ENCODE data around the gene GLG1. TPM values are rescaled to one million over a fixed set of nuclear protein-coding genes. Genes with fewer than 3 reads are reported as not detected.

The GLG1 gene
- total RNA-seq, 1 experiment from 2014 or later = 210 TPM

DNA sequence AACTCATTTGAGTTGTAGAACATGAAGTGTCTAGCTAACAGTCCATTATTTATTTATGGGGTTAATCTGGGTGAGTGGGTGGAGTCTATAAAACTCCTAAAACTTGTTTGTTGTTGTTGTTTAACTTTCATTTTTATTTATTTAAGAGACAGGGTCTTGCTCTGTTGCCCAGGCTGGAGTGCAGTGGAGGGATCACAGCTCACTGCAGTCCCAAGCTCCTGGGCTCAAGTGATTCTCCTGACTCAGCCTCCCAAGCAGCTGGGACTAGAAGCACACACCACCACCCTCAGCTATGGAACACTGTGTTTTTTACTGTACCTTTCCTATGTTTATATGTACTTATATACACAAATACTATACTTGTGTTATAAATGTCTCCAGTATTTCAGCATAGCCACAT lies 107.8 kb downstream of the GLG1 start:
- H3K9me3 Mint-ChIP-seq (ENCODE audit: unreplicated experiment) = no peaks in the 10 kb centered on the region
- no peak overlapping the region for H3K4me3 ChIP-seq (ENCODE audit: low read depth, low read length)
- no peak for DNase-seq
- H3K27me3 Mint-ChIP-seq (ENCODE audit: insufficient read depth, unreplicated experiment) = no peaks in the 10 kb centered on the region
- H3K9me3 ChIP-seq = no peaks in the 10 kb centered on the region
- H3K27me3 ChIP-seq (replicated peaks; ENCODE audit: control insufficient read depth, insufficient read depth, low read length) = no peaks in the 10 kb centered on the region
- CTCF ChIA-PET = no interaction called here
- intact Hi-C loops (cut with micrococcal nuclease; ENCODE audit: unreplicated experiment) = no loop called here
- POLR2A ChIA-PET = no interaction called here
- TF ChIP-seq, protein P1, sequence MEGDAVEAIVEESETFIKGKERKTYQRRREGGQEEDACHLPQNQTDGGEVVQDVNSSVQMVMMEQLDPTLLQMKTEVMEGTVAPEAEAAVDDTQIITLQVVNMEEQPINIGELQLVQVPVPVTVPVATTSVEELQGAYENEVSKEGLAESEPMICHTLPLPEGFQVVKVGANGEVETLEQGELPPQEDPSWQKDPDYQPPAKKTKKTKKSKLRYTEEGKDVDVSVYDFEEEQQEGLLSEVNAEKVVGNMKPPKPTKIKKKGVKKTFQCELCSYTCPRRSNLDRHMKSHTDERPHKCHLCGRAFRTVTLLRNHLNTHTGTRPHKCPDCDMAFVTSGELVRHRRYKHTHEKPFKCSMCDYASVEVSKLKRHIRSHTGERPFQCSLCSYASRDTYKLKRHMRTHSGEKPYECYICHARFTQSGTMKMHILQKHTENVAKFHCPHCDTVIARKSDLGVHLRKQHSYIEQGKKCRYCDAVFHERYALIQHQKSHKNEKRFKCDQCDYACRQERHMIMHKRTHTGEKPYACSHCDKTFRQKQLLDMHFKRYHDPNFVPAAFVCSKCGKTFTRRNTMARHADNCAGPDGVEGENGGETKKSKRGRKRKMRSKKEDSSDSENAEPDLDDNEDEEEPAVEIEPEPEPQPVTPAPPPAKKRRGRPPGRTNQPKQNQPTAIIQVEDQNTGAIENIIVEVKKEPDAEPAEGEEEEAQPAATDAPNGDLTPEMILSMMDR (IDR thresholded peaks at IDR 0.05; ENCODE audit: insufficient read depth in 1 of 2, low read depth in 1 of 2, low read length in 1 of 2, severe bottlenecking in 1 of 2, unreplicated experiment in 1 of 2) = no peak
- H3K4me1 ChIP-seq = no peaks in the 10 kb centered on the region
- BruUV-seq (replicated peaks) = no TSS peak
- no peak overlapping the region for H3K27ac Mint-ChIP-seq (ENCODE audit: unreplicated experiment)
- peaks cover 64% of the 10 kb centered on the region for H3K36me3 Mint-ChIP-seq (ENCODE audit: insufficient read depth, unreplicated experiment)
- H3K36me3 ChIP-seq (ENCODE audit: control insufficient read depth, insufficient read depth, low read length) = peaks cover 6% of the 10 kb centered on the region
- H3K4me1 Mint-ChIP-seq (ENCODE audit: low read depth, unreplicated experiment) = no peaks in the 10 kb centered on the region
- H3K4me3 Mint-ChIP-seq (ENCODE audit: unreplicated experiment) = no peak overlapping the region

GRCh38 chr16:74497761-74498160 lies 109.2 kb downstream of the GLG1 start:
- peaks cover 4% of the 10 kb centered on the region for H3K36me3 ChIP-seq (ENCODE audit: control insufficient read depth, insufficient read depth, low read length)
- Mint-ChIP-seq H3K9me3 (ENCODE audit: unreplicated experiment) (no peaks in the 10 kb centered on the region), H3K27me3 (ENCODE audit: insufficient read depth, unreplicated experiment) (no peaks in the 10 kb centered on the region), H3K4me1 (ENCODE audit: low read depth, unreplicated experiment) (no peaks in the 10 kb centered on the region), H3K36me3 (ENCODE audit: insufficient read depth, unreplicated experiment) (peaks cover 62% of the 10 kb centered on the region), H3K27ac (ENCODE audit: unreplicated experiment) (no peak overlapping the region), H3K4me3 (ENCODE audit: unreplicated experiment) (no peak overlapping the region)
- no TSS peak for BruUV-seq (replicated peaks)
- intact Hi-C loops (cut with micrococcal nuclease; ENCODE audit: unreplicated experiment) = no loop called here
- H3K4me1 ChIP-seq = no peaks in the 10 kb centered on the region
- no peaks in the 10 kb centered on the region for H3K9me3 ChIP-seq
- CTCF ChIA-PET = no interaction called here
- POLR2A ChIA-PET = no interaction called here
- H3K4me3 ChIP-seq (ENCODE audit: low read depth, low read length) = no peak overlapping the region
- TF ChIP-seq, protein P1 (IDR thresholded peaks at IDR 0.05; ENCODE audit: insufficient read depth in 1 of 2, low read depth in 1 of 2, low read length in 1 of 2, severe bottlenecking in 1 of 2, unreplicated experiment in 1 of 2) = no peak
- H3K27me3 ChIP-seq (replicated peaks; ENCODE audit: control insufficient read depth, insufficient read depth, low read length) = no peaks in the 10 kb centered on the region
- no peak for DNase-seq

DNA sequence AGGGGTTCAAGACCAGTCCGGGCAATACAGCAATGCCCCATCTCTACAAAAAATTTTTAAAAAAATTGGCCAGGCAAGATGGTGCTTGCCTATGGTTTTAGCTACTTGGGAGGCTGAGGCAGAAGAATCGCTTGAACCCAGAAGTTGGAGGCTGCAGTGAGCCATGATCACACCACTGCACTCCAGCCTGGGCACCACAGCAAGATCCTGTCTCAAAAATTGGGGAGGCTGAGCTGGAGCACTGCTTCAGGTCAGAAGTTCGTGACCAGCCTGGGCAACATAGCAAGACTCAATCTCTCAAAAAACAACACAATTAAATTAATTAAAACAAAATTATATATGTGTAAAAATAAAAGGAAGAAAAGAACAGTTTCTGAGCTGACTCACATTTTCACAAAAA lies 110.9 kb downstream of the GLG1 start:
- H3K27me3 ChIP-seq (replicated peaks; ENCODE audit: control insufficient read depth, insufficient read depth, low read length) = no peaks in the 10 kb centered on the region
- intact Hi-C loops (cut with micrococcal nuclease; ENCODE audit: unreplicated experiment) = no loop called here
- TF ChIP-seq, protein P1 (IDR thresholded peaks at IDR 0.05; ENCODE audit: insufficient read depth in 1 of 2, low read depth in 1 of 2, low read length in 1 of 2, severe bottlenecking in 1 of 2, unreplicated experiment in 1 of 2) = no peak
- no peaks in the 10 kb centered on the region for H3K9me3 ChIP-seq
- no peaks in the 10 kb centered on the region for H3K4me1 ChIP-seq
- ChIA-PET CTCF (no interaction called here), POLR2A (no interaction called here)
- Mint-ChIP-seq H3K9me3 (ENCODE audit: unreplicated experiment) (no peaks in the 10 kb centered on the region), H3K4me3 (ENCODE audit: unreplicated experiment) (no peak overlapping the region), H3K4me1 (ENCODE audit: low read depth, unreplicated experiment) (no peaks in the 10 kb centered on the region), H3K27ac (ENCODE audit: unreplicated experiment) (no peak overlapping the region), H3K27me3 (ENCODE audit: insufficient read depth, unreplicated experiment) (no peaks in the 10 kb centered on the region), H3K36me3 (ENCODE audit: insufficient read depth, unreplicated experiment) (peaks cover 60% of the 10 kb centered on the region)
- no TSS peak for BruUV-seq (replicated peaks)
- DNase-seq = no peak
- peaks cover 2% of the 10 kb centered on the region for H3K36me3 ChIP-seq (ENCODE audit: control insufficient read depth, insufficient read depth, low read length)
- no peak overlapping the region for H3K4me3 ChIP-seq (ENCODE audit: low read depth, low read length)

Measured in Caco-2 (cell line).